Psoas muscle (tissue), 8 donors: Measurements from ENCODE around the gene AGPS. TPM values are rescaled to one million over a fixed set of nuclear protein-coding genes. Genes with fewer than 3 reads are reported as not detected.

ENCODE experiments used
- ATAC-seq, 4 donors: fragments of 200-7000 bp; cut with Tn5 transposase; one replicate each; pipeline ENCODE4 v1.9.1; 2020; ENCODE audit warnings: moderate library complexity in 3 of 4, mild to moderate bottlenecking in 2 of 4
- DNase-seq, 2 donors: peaks; one replicate each; pipeline ENCODE4 v3.0.0-alpha.2; 2020
- H3K27ac ChIP-seq: fragments of 200-600 bp; one replicate; pipeline ENCODE4 v1.8.0; 2022
- H3K27me3 ChIP-seq, 3 donors: fragments of 200-600 bp in 1 of 3; one replicate each; pipeline versions ENCODE4 v1.6.1 to v1.8.0; 2013 to 2022; ENCODE audit warnings: low read length in 2 of 3, mild to moderate bottlenecking in 2 of 3, moderate library complexity in 1 of 3; ENCODE audit not compliant: insufficient read depth in 3 of 3
- H3K36me3 ChIP-seq, 2 donors: fragments of 200-600 bp in 1 of 2; one replicate each; pipeline versions ENCODE4 v1.6.1 to v1.8.0; 2013 to 2022; ENCODE audit warnings: low read depth in 1 of 2, mild to moderate bottlenecking in 1 of 2, moderate library complexity in 1 of 2; ENCODE audit not compliant: insufficient read depth in 1 of 2
- H3K4me1 ChIP-seq: fragments of 200-600 bp; one replicate; pipeline ENCODE4 v1.8.0; 2022
- H3K4me3 ChIP-seq: fragments of 200-600 bp; one replicate; pipeline ENCODE4 v1.8.0; 2022; ENCODE audit warnings: mild to moderate bottlenecking
- H3K9me3 ChIP-seq: fragments of 200-600 bp; one replicate; pipeline ENCODE4 v1.8.0; 2022
- WGBS, 3 donors: extraction: QIAGEN DNeasy Blood & Tissue Kit; methylation state at CpG; one replicate each; pipeline versions ENCODE4 v1.1.6 to v1.1.7; 2013; 5-methylcytosine and 5-hydroxymethylcytosine counted together
- intact Hi-C, 2 donors: fragments of 100-400 bp; cut with DNase I; formaldehyde crosslinking; loops; one replicate each; pipeline versions ENCODE4 v1.11.0 to v1.14.2; 2022
- polyA plus RNA-seq, 3 donors: library from polyadenylated mRNA; stranded (reverse); fragments of 200-250 nt; gene quantifications; one replicate each; pipeline ENCODE4 v1.2.3, GENCODE V29; 2013
- total RNA-seq, 4 donors: library from RNA; stranded (reverse); fragmentation: NEBNext Ultra II Directional in 2 of 4; extraction: Animal tissue kit (Norgen Biotek cat#: 25700) in 2 of 4; gene quantifications; one replicate each; pipeline versions ENCODE4 v1.2.1 to v1.2.4, GENCODE V29; 2021 to 2023
- TF ChIP-seq, protein P1 (sequence below): fragments of 200-600 bp; IDR thresholded peaks from one replicate; pipeline ENCODE4 v1.8.0; 2022; ENCODE audit warnings: antibody characterized with exemption
- donor health status: healthy with polysubstance abuse.
- donor health status: DM: no; HTN: no; CAD: no; lungs with moderate emphysema.
- donor health status: Bipolar disorder and iron deficiency.
- donor health status: healthy.
- donor health status: DM: yes; HTN: yes; CAD: no.
- donor health status: DM: no; HTN: no; CAD: no.
- donor health status: DM: no; HTN: no; CAD: no.
- donor health status: DM: yes; HTN: yes; CAD: no.

The AGPS gene
- total and polyA plus RNA-seq, 7 donors: 7.8 to 32.2 (median 26.6) TPM

DNA sequence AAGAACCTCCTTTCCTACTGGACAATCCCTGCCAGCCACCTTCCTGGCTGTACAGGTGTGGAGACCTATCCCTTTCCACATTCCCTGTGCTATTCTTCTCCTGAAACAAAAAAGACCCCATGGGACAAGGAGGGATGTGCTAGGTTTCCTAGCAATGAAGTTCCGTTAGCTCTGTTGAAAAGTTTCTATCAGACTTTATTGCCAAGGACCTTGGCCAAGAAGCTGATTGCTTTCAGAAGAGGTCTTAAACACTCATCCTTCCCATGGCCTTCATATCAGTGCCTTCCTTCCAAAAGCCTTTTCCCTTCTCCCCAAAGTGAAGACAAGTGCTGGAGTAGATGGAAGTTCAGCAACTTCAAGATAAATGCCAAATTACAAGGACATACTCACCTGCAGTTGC, 194.8 kb downstream of the AGPS start:
- Histone ChIP-seq H3K4me3 (no peak overlapping the region), H3K27me3 (no peaks in the 10 kb centered on the region), H3K27ac (no peak overlapping the region), H3K4me1 (no peaks in the 10 kb centered on the region), H3K36me3 (no peaks in the 10 kb centered on the region), H3K9me3 (no peaks in the 10 kb centered on the region)
- 82 to 85% (median 84%) methylated on average over 1 of the region's 1 CpG for WGBS, 3 donors
- no peak for ATAC-seq
- DNase-seq: no peak
- intact Hi-C loops: no loop called here
- TF ChIP-seq, protein P1, sequence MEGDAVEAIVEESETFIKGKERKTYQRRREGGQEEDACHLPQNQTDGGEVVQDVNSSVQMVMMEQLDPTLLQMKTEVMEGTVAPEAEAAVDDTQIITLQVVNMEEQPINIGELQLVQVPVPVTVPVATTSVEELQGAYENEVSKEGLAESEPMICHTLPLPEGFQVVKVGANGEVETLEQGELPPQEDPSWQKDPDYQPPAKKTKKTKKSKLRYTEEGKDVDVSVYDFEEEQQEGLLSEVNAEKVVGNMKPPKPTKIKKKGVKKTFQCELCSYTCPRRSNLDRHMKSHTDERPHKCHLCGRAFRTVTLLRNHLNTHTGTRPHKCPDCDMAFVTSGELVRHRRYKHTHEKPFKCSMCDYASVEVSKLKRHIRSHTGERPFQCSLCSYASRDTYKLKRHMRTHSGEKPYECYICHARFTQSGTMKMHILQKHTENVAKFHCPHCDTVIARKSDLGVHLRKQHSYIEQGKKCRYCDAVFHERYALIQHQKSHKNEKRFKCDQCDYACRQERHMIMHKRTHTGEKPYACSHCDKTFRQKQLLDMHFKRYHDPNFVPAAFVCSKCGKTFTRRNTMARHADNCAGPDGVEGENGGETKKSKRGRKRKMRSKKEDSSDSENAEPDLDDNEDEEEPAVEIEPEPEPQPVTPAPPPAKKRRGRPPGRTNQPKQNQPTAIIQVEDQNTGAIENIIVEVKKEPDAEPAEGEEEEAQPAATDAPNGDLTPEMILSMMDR: no peak

- intact Hi-C loops: no loop called here
- TF ChIP-seq, protein P1: no peak
- no peaks in the 10 kb centered on the region for H3K4me1 ChIP-seq
- ATAC-seq (no peak), DNase-seq (no peak)
- H3K36me3 ChIP-seq: no peaks in the 10 kb centered on the region
- H3K27me3 ChIP-seq: no peaks in the 10 kb centered on the region
- no peak overlapping the region for H3K4me3 ChIP-seq
- H3K9me3 ChIP-seq: no peaks in the 10 kb centered on the region
- no peak overlapping the region for H3K27ac ChIP-seq
- 59 to 65% (median 59%) methylated on average over 3 of the region's 3 CpGs for WGBS, 3 donors
These were observed 196.1 kb downstream of the AGPS start for GRCh38 chr2:177588671-177589070.

DNA sequence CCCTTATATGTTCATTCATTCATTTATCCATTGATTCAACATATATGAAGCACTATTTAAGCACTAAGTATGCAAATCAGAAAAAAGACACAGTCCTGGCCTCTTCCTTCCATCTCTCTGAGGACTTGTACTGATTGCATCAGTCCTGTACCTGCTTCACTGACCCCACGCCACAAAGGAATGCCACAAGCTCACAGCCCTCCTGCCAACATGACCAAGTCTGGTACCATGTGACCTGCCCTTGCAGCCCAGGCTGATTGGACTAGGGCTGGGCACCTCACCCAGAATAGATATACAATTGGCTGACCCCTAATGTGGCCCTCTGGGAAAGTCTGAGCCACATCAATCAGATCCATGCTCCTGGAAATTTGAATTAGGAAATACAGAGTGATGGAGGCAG, 196.6 kb downstream of the AGPS start:
- no peak overlapping the region for H3K27ac ChIP-seq
- intact Hi-C loops: no loop called here
- ATAC-seq (no peak), DNase-seq (no peak)
- TF ChIP-seq, protein P1: no peak
- H3K4me1 ChIP-seq: no peaks in the 10 kb centered on the region
- 57 to 72% (median 71%) methylated on average over 1 of the region's 1 CpG for WGBS, 3 donors
- H3K9me3 ChIP-seq: no peaks in the 10 kb centered on the region
- no peak overlapping the region for H3K4me3 ChIP-seq
- no peaks in the 10 kb centered on the region for H3K27me3 ChIP-seq
- no peaks in the 10 kb centered on the region for H3K36me3 ChIP-seq

DNA sequence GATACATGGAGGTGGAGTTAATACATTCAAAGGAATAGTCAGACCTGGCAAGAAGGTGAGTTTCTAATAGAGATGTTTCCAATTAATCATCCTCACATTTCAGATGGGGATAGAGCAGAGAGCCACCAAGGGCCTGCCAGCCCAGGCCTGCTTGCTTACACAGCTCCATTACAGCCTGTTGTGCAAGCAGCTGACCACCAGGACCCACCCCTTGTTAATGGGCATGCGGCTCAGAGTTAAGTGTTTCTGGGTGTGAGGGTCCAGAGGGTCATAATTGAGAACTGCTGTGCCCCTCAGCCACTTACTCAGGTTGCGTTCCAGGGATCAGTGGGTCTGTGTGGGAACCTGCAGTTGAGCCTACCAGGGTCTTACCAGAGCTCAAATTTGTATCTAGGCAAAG, 199.8 kb downstream of the AGPS start:
- DNase-seq: no peak
- H3K4me3 ChIP-seq: no peak overlapping the region
- ATAC-seq: no peak
- intact Hi-C loops: no loop called here
- no peaks in the 10 kb centered on the region for H3K9me3 ChIP-seq
- H3K4me1 ChIP-seq: no peaks in the 10 kb centered on the region
- H3K27ac ChIP-seq: no peak overlapping the region
- WGBS, 3 donors: 90 to 94% (median 94%) methylated on average over 2 of the region's 2 CpGs
- H3K36me3 ChIP-seq: no peaks in the 10 kb centered on the region
- TF ChIP-seq, protein P1: no peak
- no peaks in the 10 kb centered on the region for H3K27me3 ChIP-seq

DNA sequence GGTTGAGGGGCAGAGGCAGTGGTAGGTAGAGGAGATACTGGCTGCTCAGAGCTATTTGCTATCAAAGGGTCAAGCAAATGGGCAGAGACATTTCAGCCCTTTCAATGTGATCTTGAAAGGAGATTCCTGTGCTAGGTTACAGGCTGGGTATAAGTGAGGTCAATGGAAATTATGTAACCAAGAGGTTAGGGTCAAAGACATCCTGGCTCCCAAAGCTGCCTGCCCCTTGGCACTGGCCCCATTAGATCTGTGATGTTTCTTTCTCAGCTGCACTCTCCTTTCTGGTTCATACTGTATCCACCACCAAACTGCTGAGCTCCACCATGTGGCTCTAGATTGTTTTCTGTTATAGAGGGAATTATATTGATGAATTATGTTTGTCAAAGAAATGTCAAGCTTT, 200.4 kb downstream of the AGPS start:
- ATAC-seq: no peak
- intact Hi-C loops: no loop called here
- H3K36me3 ChIP-seq: no peaks in the 10 kb centered on the region
- H3K27ac ChIP-seq: no peak overlapping the region
- H3K27me3 ChIP-seq: no peaks in the 10 kb centered on the region
- no peaks in the 10 kb centered on the region for H3K9me3 ChIP-seq
- TF ChIP-seq, protein P1: no peak
- H3K4me1 ChIP-seq: peaks cover 3% of the 10 kb centered on the region
- no peak for DNase-seq
- no peak overlapping the region for H3K4me3 ChIP-seq
